Esophagus squamous epithelium (tissue), 5 donors: ENCODE data around the gene CSAD. TPM values are rescaled to one million over a fixed set of nuclear protein-coding genes. Genes with fewer than 3 reads are reported as not detected.

ENCODE experiments used
- DNase-seq: peaks from one replicate; lab custom pipeline; 2025; lab: John Stamatoyannopoulos, UW
- H3K27ac ChIP-seq, 4 donors: fragments of 200-600 bp; sonication (generic); one replicate each; pipeline ENCODE4 v1.5.1; 2016 to 2019; ENCODE audit warnings: mild to moderate bottlenecking in 1 of 4
- H3K27me3 ChIP-seq, 4 donors: fragments of 200-600 bp; sonication (generic); 1 replicate in 3 of 4; 2 replicates in 1 of 4; pipeline versions ENCODE4 v1.5.1 to v1.6.0; 2017 to 2021; ENCODE audit warnings: antibody characterized with exemption in 1 of 4
- H3K36me3 ChIP-seq, 3 donors: fragments of 200-600 bp; sonication (generic); one replicate each; pipeline ENCODE4 v1.5.1; 2016 to 2019
- H3K4me1 ChIP-seq, 3 donors: fragments of 200-600 bp; sonication (generic); one replicate each; pipeline ENCODE4 v1.5.1; 2017 to 2019
- H3K4me3 ChIP-seq, 4 donors: fragments of 200-600 bp; sonication (generic); 1 replicate in 3 of 4; 2 replicates in 1 of 4; pipeline ENCODE4 v1.5.1; 2016 to 2019; ENCODE audit warnings: mild to moderate bottlenecking in 2 of 4, moderate library complexity in 1 of 4
- H3K9me3 ChIP-seq, 3 donors: fragments of 200-600 bp; sonication (generic); one replicate each; pipeline ENCODE4 v1.5.1; 2016 to 2019
- POLR2A ChIP-seq, 4 donors: fragments of 450-650 bp; IDR thresholded peaks; one replicate each; pipeline ENCODE4 v1.6.1; 2017; ENCODE audit warnings: antibody characterized with exemption in 4 of 4, mild to moderate bottlenecking in 4 of 4, moderate library complexity in 3 of 4
- WGBS, 2 donors: methylation state at CpG; one replicate each; pipeline ENCODE4 v1.1.5; 2018; 5-methylcytosine and 5-hydroxymethylcytosine counted together
- intact Hi-C: fragments of 100-400 bp; cut with DNase I; formaldehyde crosslinking; loops from one replicate; pipeline ENCODE4 v1.15.0; 2022
- total RNA-seq, 4 donors: library from RNA; depleted of rRNA; stranded (reverse); fragments of >200 nt; gene quantifications; one replicate each; pipeline ENCODE4 v1.1.0, GENCODE V29; 2016
- TF ChIP-seq, protein P1 (sequence below), 6 experiments: fragments of 450-650 bp in 4 of 6; fragments of 200-600 bp in 2 of 6; sonication (generic) in 2 of 6; IDR thresholded peaks; one replicate each; pipeline ENCODE4 v1.5.1; 2016 to 2019; ENCODE audit warnings: antibody characterized with exemption in 6 of 6, mild to moderate bottlenecking in 4 of 6, moderate library complexity in 4 of 6
- donor health status: DM: yes; HTN: yes; CAD: no.

The CSAD gene
- total RNA-seq, 4 donors from 2014 or later, result 11.4 to 30.5 (median 15.7) TPM

DNA sequence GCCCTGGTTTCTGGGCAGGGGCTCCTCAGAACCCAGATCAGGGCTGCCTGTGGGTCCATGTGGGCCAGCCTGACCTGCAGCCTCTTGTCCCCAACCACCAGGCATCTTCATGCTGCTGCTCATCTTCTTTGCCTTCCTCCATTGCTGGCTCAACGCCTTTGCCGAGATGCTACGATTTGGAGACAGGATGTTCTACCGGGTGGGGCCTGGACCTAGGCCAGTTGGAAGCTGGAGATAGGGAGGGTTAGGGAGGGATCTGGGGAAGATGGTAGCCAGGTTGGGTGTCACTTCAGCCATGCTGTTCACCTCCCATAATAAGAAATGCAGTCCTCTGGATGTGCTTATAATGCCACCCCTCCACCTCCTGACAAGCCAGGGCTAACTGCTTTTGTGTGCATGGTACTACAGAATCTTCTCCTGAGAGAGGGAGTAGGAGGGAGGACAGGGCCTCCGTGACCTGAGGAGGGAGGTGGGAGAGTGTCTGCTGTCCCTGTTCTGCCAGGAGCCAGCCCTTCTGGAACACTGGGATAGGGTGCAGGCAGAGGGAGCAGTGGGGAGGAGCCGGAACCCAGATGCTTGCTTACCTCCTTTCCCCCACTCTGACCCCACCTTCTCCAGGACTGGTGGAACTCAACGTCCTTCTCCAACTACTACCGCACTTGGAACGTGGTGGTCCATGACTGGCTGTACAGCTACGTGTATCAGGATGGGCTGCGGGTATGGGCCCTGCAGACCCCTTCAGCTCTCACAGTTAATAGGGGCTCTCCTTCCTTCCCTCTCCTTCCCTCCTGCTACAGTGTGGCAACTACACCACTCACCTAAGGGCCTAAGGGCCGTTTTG lies 59.8 kb downstream of the CSAD start:
- no peaks in the 10 kb centered on the region for H3K4me1 ChIP-seq
- intact Hi-C loops, result no loop called here
- WGBS, 2 donors, result 85 to 91% methylated on average over 8 to 10 of the region's 12 CpGs
- DNase-seq, result no peak
- no peak overlapping the region for H3K27ac ChIP-seq
- H3K36me3 ChIP-seq, result no peaks in the 10 kb centered on the region
- no peaks in the 10 kb centered on the region for H3K27me3 ChIP-seq
- H3K9me3 ChIP-seq, result no peaks in the 10 kb centered on the region
- TF ChIP-seq POLR2A (IDR thresholded peaks at IDR 0.05), result no peak
- TF ChIP-seq, protein P1, sequence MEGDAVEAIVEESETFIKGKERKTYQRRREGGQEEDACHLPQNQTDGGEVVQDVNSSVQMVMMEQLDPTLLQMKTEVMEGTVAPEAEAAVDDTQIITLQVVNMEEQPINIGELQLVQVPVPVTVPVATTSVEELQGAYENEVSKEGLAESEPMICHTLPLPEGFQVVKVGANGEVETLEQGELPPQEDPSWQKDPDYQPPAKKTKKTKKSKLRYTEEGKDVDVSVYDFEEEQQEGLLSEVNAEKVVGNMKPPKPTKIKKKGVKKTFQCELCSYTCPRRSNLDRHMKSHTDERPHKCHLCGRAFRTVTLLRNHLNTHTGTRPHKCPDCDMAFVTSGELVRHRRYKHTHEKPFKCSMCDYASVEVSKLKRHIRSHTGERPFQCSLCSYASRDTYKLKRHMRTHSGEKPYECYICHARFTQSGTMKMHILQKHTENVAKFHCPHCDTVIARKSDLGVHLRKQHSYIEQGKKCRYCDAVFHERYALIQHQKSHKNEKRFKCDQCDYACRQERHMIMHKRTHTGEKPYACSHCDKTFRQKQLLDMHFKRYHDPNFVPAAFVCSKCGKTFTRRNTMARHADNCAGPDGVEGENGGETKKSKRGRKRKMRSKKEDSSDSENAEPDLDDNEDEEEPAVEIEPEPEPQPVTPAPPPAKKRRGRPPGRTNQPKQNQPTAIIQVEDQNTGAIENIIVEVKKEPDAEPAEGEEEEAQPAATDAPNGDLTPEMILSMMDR (IDR thresholded peaks at IDR 0.05), result no peak
- no peak overlapping the region for H3K4me3 ChIP-seq

DNA sequence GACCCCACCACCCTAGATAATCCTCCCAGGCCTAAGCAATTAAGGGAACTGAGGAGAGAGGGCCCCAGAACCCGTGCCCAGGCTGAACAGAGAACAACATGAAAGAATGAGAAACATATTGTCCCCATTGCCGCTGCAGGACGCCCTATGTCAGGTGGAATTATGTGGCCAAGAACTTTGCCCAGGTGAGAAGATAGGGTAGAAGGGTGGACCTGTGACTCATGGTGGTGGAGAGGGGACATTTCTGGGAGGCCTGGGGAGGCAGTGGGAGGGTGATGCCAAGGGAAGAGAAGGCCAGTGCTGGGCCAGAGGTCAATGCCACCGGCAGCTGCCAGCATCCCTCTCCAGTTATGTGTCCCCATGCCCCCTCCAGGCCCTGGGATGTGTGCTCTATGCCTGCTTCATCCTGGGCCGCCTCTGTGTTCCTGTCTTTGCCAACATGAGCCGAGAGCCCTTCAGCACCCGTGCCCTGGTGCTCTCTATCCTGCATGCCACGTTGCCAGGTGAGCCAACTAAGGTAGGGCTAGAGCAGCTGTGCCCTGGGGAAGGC lies 61.9 kb downstream of the CSAD start:
- 82 to 87% methylated on average over 7 to 8 of the region's 8 CpGs for WGBS, 2 donors
- TF ChIP-seq, protein P1 (IDR thresholded peaks at IDR 0.05), result no peak
- no peak for TF ChIP-seq POLR2A (IDR thresholded peaks at IDR 0.05)
- Histone ChIP-seq H3K36me3 (no peaks in the 10 kb centered on the region), H3K4me1 (no peaks in the 10 kb centered on the region), H3K27ac (no peak overlapping the region), H3K27me3 (no peaks in the 10 kb centered on the region), H3K4me3 (no peak overlapping the region), H3K9me3 (no peaks in the 10 kb centered on the region)
- DNase-seq, result no peak
- intact Hi-C loops, result no loop called here

DNA sequence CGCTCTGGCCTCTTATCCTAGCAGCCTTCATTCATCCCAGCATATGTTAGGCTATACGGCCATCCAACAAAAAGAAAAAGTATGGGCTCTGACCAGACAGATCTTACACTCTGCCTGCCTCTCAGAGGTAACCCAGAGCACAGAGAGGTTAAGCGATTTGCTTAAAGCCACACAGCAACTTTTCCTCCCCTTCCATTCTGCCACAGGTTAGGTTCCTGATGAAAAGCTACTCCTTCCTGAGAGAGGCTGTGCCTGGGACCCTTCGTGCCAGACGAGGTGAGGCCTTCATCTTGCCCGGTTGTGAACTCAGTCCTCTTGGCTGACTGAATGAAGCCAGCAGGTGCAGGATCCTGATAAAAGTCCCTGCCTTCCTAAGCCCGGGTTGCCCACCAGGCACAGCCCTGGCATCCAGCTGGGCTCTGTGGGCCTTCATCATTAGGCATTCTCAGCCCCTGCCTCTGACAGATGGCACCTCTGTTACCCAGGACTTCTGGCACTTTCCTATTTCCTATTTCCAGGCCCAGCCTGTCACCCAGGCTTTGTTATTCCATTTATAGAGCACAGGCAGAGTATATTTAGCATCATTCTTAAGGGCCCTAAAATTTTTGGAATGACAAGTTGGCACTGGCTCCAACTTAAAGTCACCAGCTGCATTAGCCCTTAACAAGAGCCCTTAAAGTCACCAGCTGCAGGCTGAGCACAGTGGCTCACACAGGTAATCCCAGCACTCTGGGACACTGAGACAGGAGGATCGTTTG lies 64.7 kb downstream of the CSAD start:
- intact Hi-C loops, result no loop called here
- no peak overlapping the region for H3K4me3 ChIP-seq
- H3K4me1 ChIP-seq, result no peaks in the 10 kb centered on the region
- 86 to 94% methylated on average over 5 to 7 of the region's 8 CpGs for WGBS, 2 donors
- H3K27me3 ChIP-seq, result no peaks in the 10 kb centered on the region
- no peaks in the 10 kb centered on the region for H3K36me3 ChIP-seq
- H3K27ac ChIP-seq, result no peak overlapping the region
- H3K9me3 ChIP-seq, result no peaks in the 10 kb centered on the region
- TF ChIP-seq, protein P1 (IDR thresholded peaks at IDR 0.05), result no peak
- TF ChIP-seq POLR2A (IDR thresholded peaks at IDR 0.05), result no peak
- no peak for DNase-seq

DNA sequence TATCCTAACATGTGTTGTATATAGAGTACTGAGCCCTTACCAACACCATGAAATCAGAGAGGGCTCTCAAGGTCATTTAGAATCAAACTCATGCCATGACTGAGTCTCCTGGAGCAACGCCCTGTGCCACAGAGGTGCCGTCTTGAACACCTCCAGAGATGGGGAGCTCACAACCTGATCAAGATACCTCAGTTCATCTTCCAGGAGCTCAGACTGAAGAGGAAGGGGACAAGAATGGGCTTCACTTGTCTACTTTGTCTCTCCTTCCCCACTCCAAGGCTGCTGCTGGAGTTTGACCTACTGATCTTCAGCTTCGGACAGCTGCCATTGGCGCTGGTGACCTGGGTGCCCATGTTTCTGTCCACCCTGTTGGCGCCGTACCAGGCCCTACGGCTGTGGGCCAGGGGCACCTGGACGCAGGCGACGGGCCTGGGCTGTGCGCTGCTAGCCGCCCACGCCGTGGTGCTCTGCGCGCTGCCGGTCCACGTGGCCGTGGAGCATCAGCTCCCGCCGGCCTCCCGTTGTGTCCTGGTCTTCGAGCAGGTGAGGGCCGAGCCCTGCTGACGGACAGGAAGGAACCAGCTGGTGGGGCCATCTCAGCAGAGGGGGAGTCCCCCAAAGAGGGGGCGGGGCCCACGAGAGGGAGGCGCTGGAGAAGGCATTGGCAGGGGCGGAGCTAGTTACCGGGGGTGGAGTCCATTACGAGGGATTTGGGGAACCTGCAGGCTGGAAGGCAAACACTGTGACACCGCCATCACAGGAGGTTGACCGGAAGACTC lies 65.4 kb downstream of the CSAD start:
- H3K36me3 ChIP-seq, result no peaks in the 10 kb centered on the region
- no peak overlapping the region for H3K27ac ChIP-seq
- no peaks in the 10 kb centered on the region for H3K27me3 ChIP-seq
- no peak for DNase-seq
- no peaks in the 10 kb centered on the region for H3K4me1 ChIP-seq
- H3K9me3 ChIP-seq, result no peaks in the 10 kb centered on the region
- 79 to 90% methylated on average over 6 to 8 of the region's 33 CpGs for WGBS, 2 donors
- intact Hi-C loops, result no loop called here
- TF ChIP-seq, protein P1 (IDR thresholded peaks at IDR 0.05), result no peak
- TF ChIP-seq POLR2A (IDR thresholded peaks at IDR 0.05), result no peak
- no peak overlapping the region for H3K4me3 ChIP-seq
